Mesenchymal stem cell (in vitro differentiated cells and primary cell): ENCODE results near the gene C4BPB.

Experiments
- DNase-seq: peaks from one replicate; pipeline ENCODE4 v3.0.0-alpha.2; 2013
- H2AFZ ChIP-seq: one replicate; pipeline ENCODE4 v1.6.1; 2013; ENCODE audit warnings: low read depth, mild to moderate bottlenecking, control low read depth, inconsistent platforms, low read length, moderate library complexity
- H2AK5ac ChIP-seq: 2 replicates; pipeline ENCODE4 v1.6.1; 2013; ENCODE audit warnings: low read length, moderate library complexity, mild to moderate bottlenecking, inconsistent platforms; ENCODE audit not compliant: severe bottlenecking
- H2BK120ac ChIP-seq: one replicate; pipeline ENCODE4 v1.6.1; 2013; ENCODE audit warnings: low read depth, mild to moderate bottlenecking, inconsistent platforms, low read length, moderate library complexity
- H2BK12ac ChIP-seq, 2 experiments: one replicate each; pipeline ENCODE4 v1.6.1; 2013; ENCODE audit warnings: inconsistent platforms in 2 of 2, low read length in 2 of 2, mild to moderate bottlenecking in 2 of 2, moderate library complexity in 2 of 2, control low read depth in 1 of 2
- H2BK15ac ChIP-seq: one replicate; pipeline ENCODE4 v1.6.1; 2013; ENCODE audit warnings: mild to moderate bottlenecking, low read depth, inconsistent platforms; ENCODE audit not compliant: poor library complexity, severe bottlenecking
- H2BK5ac ChIP-seq: 2 replicates; pipeline ENCODE4 v1.6.1; 2013; ENCODE audit warnings: low read depth, mild to moderate bottlenecking, low read length, control low read depth, inconsistent platforms; ENCODE audit not compliant: poor library complexity, severe bottlenecking
- H3K14ac ChIP-seq, 2 experiments: one replicate each; pipeline ENCODE4 v1.6.1; 2013; ENCODE audit warnings: inconsistent platforms in 2 of 2, low read length in 2 of 2, control low read depth in 1 of 2, mild to moderate bottlenecking in 1 of 2, moderate library complexity in 1 of 2
- H3K18ac ChIP-seq, 2 experiments: one replicate each; pipeline ENCODE4 v1.6.1; 2013; ENCODE audit warnings: inconsistent platforms in 2 of 2, low read length in 2 of 2, control low read depth in 1 of 2, low read depth in 1 of 2, mild to moderate bottlenecking in 1 of 2
- H3K23ac ChIP-seq, 2 experiments: one replicate each; pipeline ENCODE4 v1.6.1; 2013; ENCODE audit warnings: inconsistent platforms in 2 of 2, low read length in 2 of 2, mild to moderate bottlenecking in 2 of 2, moderate library complexity in 2 of 2, control low read depth in 1 of 2
- H3K27ac ChIP-seq: 2 replicates; pipeline ENCODE4 v1.5.1; 2013; ENCODE audit warnings: mild to moderate bottlenecking, moderate library complexity, low read length, control low read depth, inconsistent platforms; ENCODE audit not compliant: poor library complexity, severe bottlenecking
- H3K27me3 ChIP-seq, 2 experiments: 2 replicates each; pipeline versions ENCODE4 v1.6.1 to v1.7.0; 2013; ENCODE audit warnings: low read length in 2 of 2, mild to moderate bottlenecking in 2 of 2, moderate library complexity in 2 of 2, control low read depth in 1 of 2, inconsistent platforms in 1 of 2; ENCODE audit not compliant: control insufficient read depth in 1 of 2, insufficient read depth in 1 of 2
- H3K36me3 ChIP-seq, 2 experiments: 2 replicates each; pipeline versions ENCODE4 v1.6.1 to v1.7.0; 2013; ENCODE audit warnings: low read length in 2 of 2, control low read depth in 1 of 2, inconsistent platforms in 1 of 2, low read depth in 1 of 2, mild to moderate bottlenecking in 1 of 2; ENCODE audit not compliant: insufficient read depth in 2 of 2, control insufficient read depth in 1 of 2
- H3K4ac ChIP-seq, 2 experiments: one replicate each; pipeline ENCODE4 v1.6.1; 2013; ENCODE audit warnings: inconsistent platforms in 2 of 2, low read length in 2 of 2, mild to moderate bottlenecking in 2 of 2, moderate library complexity in 2 of 2, control low read depth in 1 of 2, low read depth in 1 of 2
- H3K4me1 ChIP-seq: 2 replicates; pipeline ENCODE4 v1.6.1; 2013; ENCODE audit warnings: low read depth, low read length, control low read depth; ENCODE audit not compliant: control insufficient read depth, insufficient read depth
- H3K4me2 ChIP-seq: 2 replicates; pipeline ENCODE4 v1.6.1; 2013; ENCODE audit warnings: low read length, mild to moderate bottlenecking, inconsistent platforms; ENCODE audit not compliant: poor library complexity, severe bottlenecking
- H3K4me3 ChIP-seq, 2 experiments: 2 replicates each; pipeline versions ENCODE4 v1.5.1 to v1.7.0; 2013; ENCODE audit warnings: low read length in 2 of 2, mild to moderate bottlenecking in 2 of 2, control low read depth in 1 of 2, low read depth in 1 of 2; ENCODE audit not compliant: insufficient read depth in 1 of 2
- H3K79me1 ChIP-seq: replicated peaks from 2 replicates; pipeline ENCODE4 v1.6.1; 2013; ENCODE audit warnings: mild to moderate bottlenecking, control low read depth, low read length, inconsistent platforms; ENCODE audit not compliant: poor library complexity, severe bottlenecking
- H3K9ac ChIP-seq: 2 replicates; pipeline ENCODE4 v1.7.0; 2013; ENCODE audit warnings: mild to moderate bottlenecking, low read length, moderate library complexity
- H3K9me3 ChIP-seq: 2 replicates; pipeline ENCODE4 v1.7.0; 2013; ENCODE audit warnings: mild to moderate bottlenecking, low read length; ENCODE audit not compliant: control insufficient read depth
- H4K8ac ChIP-seq: one replicate; pipeline ENCODE4 v1.6.1; 2013; ENCODE audit warnings: inconsistent platforms, mild to moderate bottlenecking, low read length, moderate library complexity
- H4K91ac ChIP-seq: one replicate; pipeline ENCODE4 v1.6.1; 2013; ENCODE audit warnings: mild to moderate bottlenecking, low read length, inconsistent platforms
- WGBS: methylation state at CpG from one replicate; pipeline ENCODE4 v1.1.7; 2013; ENCODE audit warnings: mixed read lengths; 5-methylcytosine and 5-hydroxymethylcytosine counted together

Gene C4BPB

GRCh38 chr1:207124389-207124788 is 35.7 kb downstream of the C4BPB start:
- H3K4ac ChIP-seq, result no peak overlapping the region
- H2BK5ac ChIP-seq, result no peak overlapping the region
- peaks cover 30% of the 10 kb centered on the region for H3K9me3 ChIP-seq
- H3K4me2 ChIP-seq, result no peak overlapping the region
- no peaks in the 10 kb centered on the region for H3K27me3 ChIP-seq
- no peak overlapping the region for H3K18ac ChIP-seq
- no peak overlapping the region for H3K23ac ChIP-seq
- DNase-seq, result no peak
- no peak overlapping the region for H3K9ac ChIP-seq
- H2AK5ac ChIP-seq, result no peak overlapping the region
- H3K27ac ChIP-seq, result no peak overlapping the region
- H3K4me1 ChIP-seq, result no peaks in the 10 kb centered on the region
- H2BK120ac ChIP-seq, result no peak overlapping the region
- no peaks in the 10 kb centered on the region for H3K36me3 ChIP-seq
- H3K14ac ChIP-seq, result no peak overlapping the region
- H4K91ac ChIP-seq, result no peak overlapping the region
- H2BK15ac ChIP-seq, result no peak overlapping the region
- no peak overlapping the region for H3K4me3 ChIP-seq
- H3K79me1 ChIP-seq, result no peaks in the 10 kb centered on the region
- H2BK12ac ChIP-seq, result no peak overlapping the region
- no peak overlapping the region for H4K8ac ChIP-seq
- H2AFZ ChIP-seq, result no peak overlapping the region
- WGBS, result 85% methylated on average over 3 of the region's 3 CpGs

GRCh38 chr1:207128336-207128921 is 39.8 kb downstream of the C4BPB start:
- Histone ChIP-seq H2AK5ac (no peak overlapping the region), H3K36me3 (no peaks in the 10 kb centered on the region), H2BK120ac (no peak overlapping the region), H3K27ac (no peak overlapping the region), H3K4me2 (no peak overlapping the region), H3K18ac (no peak overlapping the region), H3K9ac (no peak overlapping the region), H3K4me3 (no peak overlapping the region), H3K79me1 (no peaks in the 10 kb centered on the region), H2AFZ (no peak overlapping the region), H3K4me1 (no peaks in the 10 kb centered on the region), H2BK5ac (no peak overlapping the region), H3K4ac (no peak overlapping the region), H3K27me3 (no peaks in the 10 kb centered on the region), H4K91ac (no peak overlapping the region), H2BK12ac (no peak overlapping the region), H2BK15ac (no peak overlapping the region), H4K8ac (no peak overlapping the region), H3K9me3 (peaks cover 47% of the 10 kb centered on the region), H3K23ac (no peak overlapping the region), H3K14ac (no peak overlapping the region)
- no peak for DNase-seq

GRCh38 chr1:207129053-207129452 is 40.4 kb downstream of the C4BPB start:
- H2BK120ac ChIP-seq, result no peak overlapping the region
- no peaks in the 10 kb centered on the region for H3K79me1 ChIP-seq
- no peak overlapping the region for H2BK12ac ChIP-seq
- H3K4me1 ChIP-seq, result no peaks in the 10 kb centered on the region
- H4K91ac ChIP-seq, result no peak overlapping the region
- H2AK5ac ChIP-seq, result no peak overlapping the region
- no peaks in the 10 kb centered on the region for H3K36me3 ChIP-seq
- peaks cover 47% of the 10 kb centered on the region for H3K9me3 ChIP-seq
- no peak overlapping the region for H2AFZ ChIP-seq
- no peak overlapping the region for H3K23ac ChIP-seq
- no peak overlapping the region for H2BK5ac ChIP-seq
- H3K9ac ChIP-seq, result no peak overlapping the region
- H3K4ac ChIP-seq, result no peak overlapping the region
- H3K14ac ChIP-seq, result no peak overlapping the region
- H3K27ac ChIP-seq, result no peak overlapping the region
- H3K4me3 ChIP-seq, result no peak overlapping the region
- no peak for DNase-seq
- H4K8ac ChIP-seq, result no peak overlapping the region
- no peak overlapping the region for H2BK15ac ChIP-seq
- no peak overlapping the region for H3K18ac ChIP-seq
- no peaks in the 10 kb centered on the region for H3K27me3 ChIP-seq
- no peak overlapping the region for H3K4me2 ChIP-seq

- H4K8ac ChIP-seq, result no peak overlapping the region
- no peak overlapping the region for H4K91ac ChIP-seq
- peaks cover 40% of the 10 kb centered on the region for H3K9me3 ChIP-seq
- H3K4ac ChIP-seq, result no peak overlapping the region
- H3K14ac ChIP-seq, result no peak overlapping the region
- DNase-seq, result no peak
- H3K18ac ChIP-seq, result no peak overlapping the region
- H3K27me3 ChIP-seq, result no peaks in the 10 kb centered on the region
- no peak overlapping the region for H3K4me2 ChIP-seq
- no peak overlapping the region for H3K27ac ChIP-seq
- no peak overlapping the region for H2BK120ac ChIP-seq
- H3K4me1 ChIP-seq, result no peaks in the 10 kb centered on the region
- no CpG with 5 or more reads among the region's 1 CpG for WGBS
- H2BK12ac ChIP-seq, result no peak overlapping the region
- no peaks in the 10 kb centered on the region for H3K79me1 ChIP-seq
- no peak overlapping the region for H3K9ac ChIP-seq
- H2AK5ac ChIP-seq, result no peak overlapping the region
- H3K36me3 ChIP-seq, result no peaks in the 10 kb centered on the region
- no peak overlapping the region for H3K23ac ChIP-seq
- no peak overlapping the region for H3K4me3 ChIP-seq
- no peak overlapping the region for H2BK15ac ChIP-seq
- no peak overlapping the region for H2BK5ac ChIP-seq
- no peak overlapping the region for H2AFZ ChIP-seq
Measured at GRCh38 chr1:207130252-207131036, 41.8 kb downstream of the C4BPB start.
